ENCODE measurements around the gene RPL28. TPM values are rescaled to one million over a fixed set of nuclear protein-coding genes. Genes with fewer than 3 reads are reported as not detected.

Gene RPL28
- total RNA-seq, 3 donors from 2014 or later (not counting 1 experiment from before 2014, with no cell fraction given), result 1,373 to 1,704 (median 1,679) TPM

GRCh38 chr19:55435020-55435419 is 49.3 kb downstream of the RPL28 start:
- Histone ChIP-seq H3K27me3 (ENCODE audit: control insufficient read depth, insufficient read depth, low read length) (peaks cover 26% of the 10 kb centered on the region), H3K4me3 (ENCODE audit: low read length) (no peak overlapping the region), H3K36me3 (ENCODE audit: control insufficient read depth, insufficient read depth, low read length) (no peaks in the 10 kb centered on the region), H3K9me3 (ENCODE audit: control insufficient read depth, insufficient read depth, low read length) (no peaks in the 10 kb centered on the region), H3K27ac (ENCODE audit: low read length) (no peak overlapping the region), H3K4me1 (ENCODE audit: control insufficient read depth, insufficient read depth, low read length) (peaks cover under 1% of the 10 kb centered on the region)
- peaks cover 35 to 47% of the 10 kb centered on the region in 2 donors for H3K27me3 Mint-ChIP-seq (ENCODE audit: low read depth in 2 of 2)
- H3K36me3 Mint-ChIP-seq, result no peaks in the 10 kb centered on the region
- ATAC-seq (no peak), DNase-seq (no peak)
- intact Hi-C loops (cut with micrococcal nuclease), result no loop called here
- no peak overlapping the region for H3K27ac Mint-ChIP-seq
- peaks cover 0 to 13% of the 10 kb centered on the region in 2 donors for H3K4me1 Mint-ChIP-seq
- no peak for TF ChIP-seq CTCF (IDR thresholded peaks at IDR 0.05)
- 95% methylated on average over 4 of the region's 4 CpGs for WGBS (ENCODE audit: insufficient coverage)
- no peak overlapping the region for H3K4me3 Mint-ChIP-seq
- no peaks in the 10 kb centered on the region for H3K9me3 Mint-ChIP-seq

GRCh38 chr19:55436847-55437246 is 51.1 kb downstream of the RPL28 start:
- Histone ChIP-seq H3K27me3 (ENCODE audit: control insufficient read depth, insufficient read depth, low read length) (peaks cover 39% of the 10 kb centered on the region), H3K4me1 (ENCODE audit: control insufficient read depth, insufficient read depth, low read length) (peaks cover 19% of the 10 kb centered on the region), H3K4me3 (ENCODE audit: low read length) (no peak overlapping the region), H3K9me3 (ENCODE audit: control insufficient read depth, insufficient read depth, low read length) (no peaks in the 10 kb centered on the region), H3K27ac (ENCODE audit: low read length) (no peak overlapping the region), H3K36me3 (ENCODE audit: control insufficient read depth, insufficient read depth, low read length) (no peaks in the 10 kb centered on the region)
- no peak overlapping the region for H3K27ac Mint-ChIP-seq
- DNase-seq, result no peak
- no peak for ATAC-seq
- no peak overlapping the region for H3K4me3 Mint-ChIP-seq
- H3K9me3 Mint-ChIP-seq, result no peaks in the 10 kb centered on the region
- intact Hi-C loops (cut with micrococcal nuclease), result no loop called here
- H3K36me3 Mint-ChIP-seq, result peaks cover 8% of the 10 kb centered on the region
- peaks cover 11 to 25% of the 10 kb centered on the region in 2 donors for H3K4me1 Mint-ChIP-seq
- no peak for TF ChIP-seq CTCF (IDR thresholded peaks at IDR 0.05)
- H3K27me3 Mint-ChIP-seq (ENCODE audit: low read depth in 2 of 2), result peaks cover 40 to 53% of the 10 kb centered on the region in 2 donors
- 46% methylated on average over 8 of the region's 8 CpGs for WGBS (ENCODE audit: insufficient coverage)

GRCh38 chr19:55437410-55437809 is 51.7 kb downstream of the RPL28 start:
- ATAC-seq (peak in 2 of 3 donors; percentile 53 to 60), DNase-seq (peak in 1 of 2 donors; percentile 49)
- no peaks in the 10 kb centered on the region for H3K9me3 Mint-ChIP-seq
- peaks cover 22% of the 10 kb centered on the region for H3K4me1 ChIP-seq (ENCODE audit: control insufficient read depth, insufficient read depth, low read length)
- no peak for TF ChIP-seq CTCF (IDR thresholded peaks at IDR 0.05)
- no peaks in the 10 kb centered on the region for H3K9me3 ChIP-seq (ENCODE audit: control insufficient read depth, insufficient read depth, low read length)
- intact Hi-C loops (cut with micrococcal nuclease), result no loop called here
- H3K4me3 Mint-ChIP-seq, result no peak overlapping the region
- H3K27ac ChIP-seq (ENCODE audit: low read length), result no peak overlapping the region
- peaks cover 38% of the 10 kb centered on the region for H3K27me3 ChIP-seq (ENCODE audit: control insufficient read depth, insufficient read depth, low read length)
- peaks cover 36 to 47% of the 10 kb centered on the region in 2 donors for H3K27me3 Mint-ChIP-seq (ENCODE audit: low read depth in 2 of 2)
- WGBS (ENCODE audit: insufficient coverage), result 4% methylated on average over 17 of the region's 17 CpGs
- H3K36me3 ChIP-seq (ENCODE audit: control insufficient read depth, insufficient read depth, low read length), result no peaks in the 10 kb centered on the region
- no peak overlapping the region for H3K4me3 ChIP-seq (ENCODE audit: low read length)
- H3K27ac Mint-ChIP-seq, result no peak overlapping the region
- peaks cover 8% of the 10 kb centered on the region for H3K36me3 Mint-ChIP-seq
- peaks cover 11 to 25% of the 10 kb centered on the region in 2 donors for H3K4me1 Mint-ChIP-seq

- H3K9me3 ChIP-seq (ENCODE audit: control insufficient read depth, insufficient read depth, low read length), result no peaks in the 10 kb centered on the region
- Mint-ChIP-seq H3K27me3 (ENCODE audit: low read depth in 2 of 2) (peaks cover 48 to 53% of the 10 kb centered on the region in 2 donors), H3K4me3 (no peak overlapping the region), H3K4me1 (peaks cover 11 to 31% of the 10 kb centered on the region in 2 donors), H3K27ac (no peak overlapping the region), H3K9me3 (no peaks in the 10 kb centered on the region), H3K36me3 (peaks cover 8% of the 10 kb centered on the region)
- ATAC-seq, result no peak
- no peaks in the 10 kb centered on the region for H3K36me3 ChIP-seq (ENCODE audit: control insufficient read depth, insufficient read depth, low read length)
- H3K4me3 ChIP-seq (ENCODE audit: low read length), result no peak overlapping the region
- intact Hi-C loops (cut with micrococcal nuclease), result no loop called here
- DNase-seq, result no peak
- peaks cover 22% of the 10 kb centered on the region for H3K4me1 ChIP-seq (ENCODE audit: control insufficient read depth, insufficient read depth, low read length)
- 80% methylated on average over 5 of the region's 5 CpGs for WGBS (ENCODE audit: insufficient coverage)
- no peak for TF ChIP-seq CTCF (IDR thresholded peaks at IDR 0.05)
- peaks cover 39% of the 10 kb centered on the region for H3K27me3 ChIP-seq (ENCODE audit: control insufficient read depth, insufficient read depth, low read length)
- H3K27ac ChIP-seq (ENCODE audit: low read length), result no peak overlapping the region
These were observed 53.3 kb downstream of the RPL28 start for GRCh38 chr19:55439052-55439451.

Measured in natural killer cell (primary cell).